GM12878 (cell line): ENCODE measurements around the gene CELF6. TPM values are rescaled to one million over a fixed set of nuclear protein-coding genes. Genes with fewer than 3 reads are reported as not detected.

Experiments used
- ATAC-seq: fragments of 200-7000 bp; cut with Tn5 transposase; 3 replicates; pipeline ENCODE4 v1.9.1; 2020; ENCODE audit warnings: mild to moderate bottlenecking, moderate library complexity
- BruUV-seq: library from RNA; stranded (reverse); fragments of 400-500 nt; replicated peaks from 2 replicates; lab custom pipeline; 2021; lab: Mats Ljungman, UMichigan
- CTCF ChIA-PET: fragments of 300-600 bp; sonication (Branson Sonifier 250); formaldehyde crosslinking; extraction: SDS; loops from one replicate; lab custom pipeline; 2021; ENCODE audit warnings: inconsistent platforms; lab: Yijun Ruan, JAX
- POLR2A ChIA-PET: fragments of 350-600 bp; formaldehyde crosslinking; extraction: SDS; loops from one replicate; lab custom pipeline; 2021; ENCODE audit warnings: inconsistent platforms; lab: Charles Lee
- RAD21 ChIA-PET: fragments of 300-600 bp; sonication (Branson Sonifier 250); formaldehyde crosslinking; loops from one replicate; lab custom pipeline; 2023; ENCODE audit warnings: antibody characterized with exemption; ENCODE audit not compliant: unreplicated experiment; lab: Charles Lee
- SMC1A ChIA-PET: fragments of 300-600 bp; sonication (Branson Sonifier 250); formaldehyde crosslinking; loops from one replicate; lab custom pipeline; 2023; ENCODE audit not compliant: unreplicated experiment, uncharacterized antibody; lab: Charles Lee
- DNase-seq: peaks from one replicate; pipeline ENCODE4 v3.0.0-alpha.2; 2011; ENCODE audit warnings: low read depth, low spot score
- FAIRE-seq: peaks from 3 replicates; lab custom pipeline; 2011; peaks lifted over from hg19 to GRCh38; lab: Jason Lieb, UNC
- H2AFZ ChIP-seq: 2 replicates; pipeline ENCODE4 v1.6.0; 2011; ENCODE audit warnings: low read depth, low read length, control low read depth; ENCODE audit not compliant: control insufficient read depth
- H3K27ac ChIP-seq: 2 replicates; pipeline ENCODE4 v1.5.1; 2011; ENCODE audit warnings: control low read depth; ENCODE audit not compliant: control insufficient read depth, insufficient read depth
- H3K27me3 ChIP-seq, 2 experiments: replicated peaks in 1 of 2; 2 replicates each; pipeline versions ENCODE4 v1.6.0 to v1.6.1; 2011; ENCODE audit warnings: low read length in 1 of 2; ENCODE audit not compliant: control insufficient read depth in 2 of 2, insufficient read depth in 2 of 2
- H3K36me3 ChIP-seq, 2 experiments: 2 replicates each; pipeline ENCODE4 v1.5.1; 2011; ENCODE audit warnings: low read length in 1 of 2; ENCODE audit not compliant: control insufficient read depth in 2 of 2, insufficient read depth in 2 of 2
- H3K4me1 ChIP-seq: 2 replicates; pipeline ENCODE4 v1.6.1; 2011; ENCODE audit warnings: mild to moderate bottlenecking, low read length, moderate library complexity, mixed read lengths; ENCODE audit not compliant: control insufficient read depth, insufficient read depth
- H3K4me2 ChIP-seq: 2 replicates; pipeline ENCODE4 v1.6.0; 2011; ENCODE audit warnings: control low read depth; ENCODE audit not compliant: control insufficient read depth, insufficient read depth
- H3K4me3 ChIP-seq: fragments of 200-600 bp; sonication (generic); 2 replicates; pipeline ENCODE4 v1.5.1; 2016
- H3K79me2 ChIP-seq: 2 replicates; pipeline ENCODE4 v1.6.0; 2011; ENCODE audit warnings: low read length; ENCODE audit not compliant: control insufficient read depth, insufficient read depth
- H3K9ac ChIP-seq: 2 replicates; pipeline ENCODE4 v1.8.0; 2011; ENCODE audit warnings: low read length, control low read depth, mixed read lengths; ENCODE audit not compliant: control insufficient read depth, insufficient read depth
- H3K9me3 ChIP-seq: replicated peaks from 3 replicates; pipeline ENCODE4 v1.5.1; 2011; ENCODE audit warnings: mild to moderate bottlenecking, low read length; ENCODE audit not compliant: control insufficient read depth, insufficient read depth
- H4K20me1 ChIP-seq: 2 replicates; pipeline ENCODE4 v1.6.0; 2011; ENCODE audit not compliant: control insufficient read depth, insufficient read depth
- CBFB ChIP-seq: IDR thresholded peaks from 2 replicates; pipeline ENCODE4 v1.6.1; 2016; ENCODE audit warnings: antibody characterized with exemption, low read depth
- FOXK2 ChIP-seq: fragments of 450-650 bp; IDR thresholded peaks from 2 replicates; pipeline ENCODE4 v1.6.1; 2017; ENCODE audit warnings: mild to moderate bottlenecking, moderate library complexity
- KAT2A ChIP-seq: conservative IDR thresholded peaks from 2 replicates; pipeline ENCODE4 v1.6.1; 2011; ENCODE audit warnings: low read depth, low read length; ENCODE audit not compliant: control insufficient read depth
- MXI1 ChIP-seq: fragments of 150-350 bp; IDR thresholded peaks from 2 replicates; pipeline ENCODE4 v1.6.1; 2011; ENCODE audit warnings: low read depth, mild to moderate bottlenecking, inconsistent platforms, low read length, improper control_type of control experiment
- POLR2AphosphoS5 ChIP-seq: IDR thresholded peaks from 2 replicates; pipeline ENCODE4 v1.6.1; 2011; ENCODE audit warnings: mild to moderate bottlenecking, low read length, inconsistent platforms
- REST ChIP-seq: IDR thresholded peaks from 2 replicates; pipeline ENCODE4 v1.6.1; 2012; ENCODE audit warnings: mild to moderate bottlenecking, low read depth, low read length
- WGBS: methylation state at CpG from one replicate; pipeline ENCODE4 v1.1.6; 2016; ENCODE audit warnings: low lambda C conversion rate; ENCODE audit not compliant: insufficient replicate concordance, insufficient coverage; ENCODE audit errors: missing lambda C conversion rate; 5-methylcytosine and 5-hydroxymethylcytosine counted together
- in situ Hi-C: fragments of 300-500 bp; cut with MboI; formaldehyde crosslinking; loops from 9 replicates; pipeline ENCODE4 v1.14.3; 2018; ENCODE audit warnings: mixed read lengths
- intact Hi-C: fragments of 100-400 bp; cut with micrococcal nuclease; formaldehyde crosslinking; loops from one replicate; pipeline ENCODE4 v1.14.2; 2022; ENCODE audit not compliant: unreplicated experiment
- polyA plus RNA-seq, 11 experiments: library from polyadenylated mRNA; depleted of rRNA in 4 of 11; unstranded in 6 of 11; stranded (reverse) in 5 of 11; fragments of >200 nt; fragmentation: Nextera tagmentation in 4 of 11; fragmentation: Illumina TruSeq in 1 of 11; extraction: Ambion mirVana in 4 of 11; extraction: Trizol in 1 of 11; gene quantifications; 1 replicate in 1 of 11; 2 replicates in 10 of 11; pipeline versions ENCODE4 v1.2.1 to v1.2.3, GENCODE V29; 2011 to 2016; ENCODE audit warnings: inconsistent platforms in 2 of 11, missing spikeins in 2 of 11, low read depth in 1 of 11
- total RNA-seq, 4 experiments: library from RNA; depleted of rRNA in 3 of 4; stranded (reverse); fragments of >200 nt in 3 of 4; fragmentation: Illumina TruSeq in 1 of 4; extraction: Trizol in 1 of 4; gene quantifications; 2 replicates each; pipeline versions ENCODE4 v1.2.1 to v1.2.3, GENCODE V29; 2013 to 2021
- TF ChIP-seq, protein P1 (sequence below): IDR thresholded peaks from 2 replicates; pipeline ENCODE4 v1.6.1; 2012; ENCODE audit warnings: low read depth, low read length, improper control_type of control experiment

The CELF6 gene
- total and polyA plus RNA-seq, 10 of the 15 experiments (the other 5 are each of a cell fraction or from before 2014, with no cell fraction given) = 0.06 to 0.54 (median 0.23) TPM; not detected in 1

GRCh38 chr15:72323752-72324151, 3.8 kb upstream of the CELF6 start:
- Histone ChIP-seq H3K9ac (no peak overlapping the region), H2AFZ (no peak overlapping the region), H3K4me3 (no peak overlapping the region), H3K27ac (no peak overlapping the region), H3K79me2 (no peaks in the 10 kb centered on the region), H3K9me3 (no peaks in the 10 kb centered on the region; the same call in 2 of the 3 replicates), H3K4me2 (no peak overlapping the region), H3K27me3 (no peaks in the 10 kb centered on the region), H3K36me3 (no peaks in the 10 kb centered on the region), H4K20me1 (no peaks in the 10 kb centered on the region), H3K4me1 (0 out of 2 replicates have a peak, but pooled peaks cover 2% of the 10 kb centered on the region)
- DNase-seq (no peak), ATAC-seq (no peak), FAIRE-seq (no peak)
- no TSS peak for BruUV-seq
- ChIA-PET RAD21 (interaction anchor here (1.2 kb wide), 1 partner anchor 11 kb away, joined by 4 read pairs; no protein-coding TSS in a partner anchor), SMC1A (interaction anchor here (0.7 kb wide), 1 partner anchor 11 kb away, joined by 3 read pairs; no protein-coding TSS in a partner anchor), CTCF (interaction anchor here (0.7 to 1.5 kb wide), 5 partner anchors 11 to 124 kb away, joined by 3 to 4 read pairs (median 3); no protein-coding TSS in a partner anchor), POLR2A (no interaction called here)
- in situ Hi-C loops = no loop called here
- WGBS = 90% methylated on average over 1 of the region's 1 CpG
- TF ChIP-seq CBFB (no peak), FOXK2 (no peak)
- intact Hi-C loops = no loop called here

GRCh38 chr15:72319360-72319984, 485 bp downstream of the CELF6 start:
- Histone ChIP-seq H3K27ac (no peak overlapping the region), H2AFZ (no peak overlapping the region), H3K9ac (no peak overlapping the region), H4K20me1 (no peaks in the 10 kb centered on the region), H3K79me2 (no peaks in the 10 kb centered on the region), H3K27me3 (no peaks in the 10 kb centered on the region), H3K36me3 (no peaks in the 10 kb centered on the region), H3K4me2 (no peak overlapping the region), H3K4me3 (no peak overlapping the region), H3K9me3 (no peaks in the 10 kb centered on the region; the same call in 2 of the 3 replicates), H3K4me1 (0 out of 2 replicates have a peak, but pooled peaks cover 2% of the 10 kb centered on the region)
- POLR2A ChIA-PET = no interaction called here
- SMC1A ChIA-PET = no interaction called here
- RAD21 ChIA-PET = no interaction called here
- in situ Hi-C loops = no loop called here
- TF ChIP-seq REST (peak; percentile 89), KAT2A (no peak), POLR2AphosphoS5 (no peak), MXI1 (no peak)
- TF ChIP-seq, protein P1, sequence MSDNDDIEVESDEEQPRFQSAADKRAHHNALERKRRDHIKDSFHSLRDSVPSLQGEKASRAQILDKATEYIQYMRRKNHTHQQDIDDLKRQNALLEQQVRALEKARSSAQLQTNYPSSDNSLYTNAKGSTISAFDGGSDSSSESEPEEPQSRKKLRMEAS = no peak
- ATAC-seq (peak; percentile 18; the same call in 2 of the 3 replicates), FAIRE-seq (no peak), DNase-seq (no peak)
- WGBS = 36% methylated on average over 17 of the region's 48 CpGs
- intact Hi-C loops = no loop called here
- BruUV-seq = no TSS peak
- CTCF ChIA-PET = no interaction called here
